PC-3 (cell line): ENCODE measurements around the gene CXCR4.

ENCODE experiments used
- EZH2 ChIP-seq: fragments of 300-600 bp; sonication (generic); IDR thresholded peaks from one replicate; pipeline ENCODE4 v1.6.1; 2017; ENCODE audit warnings: antibody characterized with exemption, mild to moderate bottlenecking, low read length; ENCODE audit not compliant: unreplicated experiment
- EZH2phosphoT487 ChIP-seq: fragments of 300-600 bp; sonication (generic); IDR thresholded peaks from 2 replicates; pipeline ENCODE4 v1.6.1; 2018; ENCODE audit warnings: mild to moderate bottlenecking, antibody characterized with exemption, low read length, borderline replicate concordance
- TF ChIP-seq, protein P1 (sequence below): fragments of 300-600 bp; sonication (generic); conservative IDR thresholded peaks from 2 replicates; pipeline ENCODE4 v1.5.1; 2017; ENCODE audit warnings: antibody characterized with exemption, low read depth, mild to moderate bottlenecking, low read length

GRCh38 chr2:136131961-136132824 is 14.2 kb upstream of the CXCR4 start:
- TF ChIP-seq, protein P1, sequence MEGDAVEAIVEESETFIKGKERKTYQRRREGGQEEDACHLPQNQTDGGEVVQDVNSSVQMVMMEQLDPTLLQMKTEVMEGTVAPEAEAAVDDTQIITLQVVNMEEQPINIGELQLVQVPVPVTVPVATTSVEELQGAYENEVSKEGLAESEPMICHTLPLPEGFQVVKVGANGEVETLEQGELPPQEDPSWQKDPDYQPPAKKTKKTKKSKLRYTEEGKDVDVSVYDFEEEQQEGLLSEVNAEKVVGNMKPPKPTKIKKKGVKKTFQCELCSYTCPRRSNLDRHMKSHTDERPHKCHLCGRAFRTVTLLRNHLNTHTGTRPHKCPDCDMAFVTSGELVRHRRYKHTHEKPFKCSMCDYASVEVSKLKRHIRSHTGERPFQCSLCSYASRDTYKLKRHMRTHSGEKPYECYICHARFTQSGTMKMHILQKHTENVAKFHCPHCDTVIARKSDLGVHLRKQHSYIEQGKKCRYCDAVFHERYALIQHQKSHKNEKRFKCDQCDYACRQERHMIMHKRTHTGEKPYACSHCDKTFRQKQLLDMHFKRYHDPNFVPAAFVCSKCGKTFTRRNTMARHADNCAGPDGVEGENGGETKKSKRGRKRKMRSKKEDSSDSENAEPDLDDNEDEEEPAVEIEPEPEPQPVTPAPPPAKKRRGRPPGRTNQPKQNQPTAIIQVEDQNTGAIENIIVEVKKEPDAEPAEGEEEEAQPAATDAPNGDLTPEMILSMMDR = no peak
- TF ChIP-seq EZH2 = no peak
- no peak for TF ChIP-seq EZH2phosphoT487
